ENCODE results near the gene EFEMP1.

DNA sequence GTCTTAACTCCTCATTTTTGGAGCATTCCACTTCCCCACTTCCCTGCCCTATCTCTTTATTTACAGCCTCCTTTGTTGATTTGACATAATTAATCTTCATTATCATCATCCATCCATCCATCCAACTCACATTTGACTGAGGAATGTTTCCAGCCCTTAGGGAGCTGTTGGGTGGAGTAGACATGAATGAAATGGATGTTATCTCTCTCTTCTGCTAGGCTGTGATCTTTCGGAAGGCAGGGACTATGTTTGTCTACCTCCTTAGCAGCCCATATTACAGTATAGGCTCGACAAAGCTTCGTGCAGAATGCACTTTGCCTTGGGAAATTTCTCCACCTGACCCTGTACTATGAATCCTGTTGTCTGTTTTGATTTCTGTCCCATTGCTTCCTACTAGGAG, 7.7 kb upstream of the EFEMP1 start:
- TF ChIP-seq GATA2 (IDR thresholded peaks at IDR 0.05; ENCODE audit: low read depth, low read length) (no peak), GATA3 (IDR thresholded peaks at IDR 0.05; ENCODE audit: low read depth, low read length) (no peak)
